Muscle layer of colon (tissue), 2 donors: ENCODE measurements around the gene KRTAP21-2.
"Not testable (repeated sequence)": the region's sequence is repeated elsewhere in the genome, so short reads cannot be mapped to it uniquely, and the experiment has no call there.

Source experiments
- H3K27ac ChIP-seq: one replicate; pipeline ENCODE4 v1.7.0; 2013; ENCODE audit warnings: low read depth, mild to moderate bottlenecking, low read length, moderate library complexity
- H3K27me3 ChIP-seq, 2 donors: one replicate each; pipeline ENCODE4 v1.7.0; 2013; ENCODE audit warnings: low read length in 2 of 2, mild to moderate bottlenecking in 2 of 2; ENCODE audit not compliant: insufficient read depth in 2 of 2, control insufficient read depth in 1 of 2
- H3K36me3 ChIP-seq: one replicate; pipeline ENCODE4 v1.7.0; 2013; ENCODE audit warnings: mild to moderate bottlenecking, low read length; ENCODE audit not compliant: insufficient read depth
- H3K4me1 ChIP-seq: one replicate; pipeline ENCODE4 v1.7.0; 2013; ENCODE audit warnings: mild to moderate bottlenecking, low read length; ENCODE audit not compliant: insufficient read depth
- H3K4me3 ChIP-seq, 2 donors: one replicate each; pipeline ENCODE4 v1.7.0; 2013; ENCODE audit warnings: low read length in 2 of 2, low read depth in 1 of 2, mild to moderate bottlenecking in 1 of 2, moderate library complexity in 1 of 2
- H3K9ac ChIP-seq: one replicate; pipeline ENCODE4 v1.7.0; 2013; ENCODE audit warnings: low read length
- H3K9me3 ChIP-seq: one replicate; pipeline ENCODE4 v1.7.0; 2013; ENCODE audit warnings: mild to moderate bottlenecking, low read length
- donor health status: abdominal sarcoma.
- donor health status: Adenocarcinoma of cecum.

The KRTAP21-2 gene

GRCh38 chr21:30747159-30747558 lies at the start of gene KRTAP21-2:
TSS of gene KRTAP21-2 (minus strand) at chr21:30747259. CDS start at chr21:30747202, 57 bp downstream.
- Histone ChIP-seq H3K27me3 (no peaks in the 10 kb centered on the region), H3K27ac (no peak within 1 kb of the TSS), H3K4me1 (no peaks in the 10 kb centered on the region), H3K9me3 (no peaks in the 10 kb centered on the region), H3K9ac (no peak within 1 kb of the TSS), H3K4me3 (no peak within 1 kb of the TSS), H3K36me3 (no peaks in the 10 kb centered on the region)

GRCh38 chr21:30793581-30794314 lies 46.7 kb upstream of the KRTAP21-2 start:
- Histone ChIP-seq H3K27ac (no peak overlapping the region), H3K4me1 (no peaks in the 10 kb centered on the region), H3K9me3 (no peaks in the 10 kb centered on the region), H3K9ac (no peak overlapping the region), H3K36me3 (no peaks in the 10 kb centered on the region), H3K27me3 (no peaks in the 10 kb centered on the region), H3K4me3 (no peak overlapping the region)

DNA sequence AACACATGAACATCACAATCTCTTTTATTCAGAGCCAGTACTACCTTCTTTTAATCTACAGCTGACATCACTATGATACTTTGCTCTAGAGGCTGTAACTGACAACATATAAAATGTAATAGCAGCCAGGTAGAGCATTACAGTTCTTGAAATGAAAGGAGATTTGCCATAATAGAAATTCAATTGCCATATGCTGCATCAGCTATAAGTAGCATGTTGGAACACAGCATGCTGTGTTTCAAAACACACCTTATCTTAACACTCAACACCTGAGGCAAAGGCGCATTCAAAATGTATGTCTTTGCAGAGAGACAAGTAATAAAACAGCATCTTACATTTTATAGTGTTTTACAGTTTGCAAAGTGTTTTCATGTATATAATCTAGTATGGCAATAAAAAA lies 32.2 kb upstream of the KRTAP21-2 start:
- Histone ChIP-seq H3K36me3 (no peaks in the 10 kb centered on the region), H3K27me3 (no peaks in the 10 kb centered on the region), H3K27ac (no peak overlapping the region), H3K9me3 (no peaks in the 10 kb centered on the region), H3K9ac (no peak overlapping the region), H3K4me1 (no peaks in the 10 kb centered on the region), H3K4me3 (no peak overlapping the region)

GRCh38 chr21:30769724-30770431 lies 22.8 kb upstream of the KRTAP21-2 start:
- Histone ChIP-seq H3K9ac (no peak overlapping the region), H3K9me3 (no peaks in the 10 kb centered on the region), H3K4me1 (no peaks in the 10 kb centered on the region), H3K36me3 (no peaks in the 10 kb centered on the region), H3K4me3 (no peak overlapping the region), H3K27me3 (no peaks in the 10 kb centered on the region), H3K27ac (no peak overlapping the region)

GRCh38 chr21:30760776-30761175 lies 13.7 kb upstream of the KRTAP21-2 start:
- Histone ChIP-seq H3K4me3 (no peak overlapping the region), H3K27me3 (no peaks in the 10 kb centered on the region), H3K9me3 (no peaks in the 10 kb centered on the region), H3K4me1 (no peaks in the 10 kb centered on the region), H3K27ac (no peak overlapping the region), H3K36me3 (no peaks in the 10 kb centered on the region), H3K9ac (no peak overlapping the region)

- H3K9me3 ChIP-seq: no peaks in the 10 kb centered on the region
- no peaks in the 10 kb centered on the region for H3K27me3 ChIP-seq
- no peaks in the 10 kb centered on the region for H3K36me3 ChIP-seq
- no peaks in the 10 kb centered on the region for H3K4me1 ChIP-seq
- no peak overlapping the region for H3K9ac ChIP-seq
- no peak overlapping the region for H3K4me3 ChIP-seq
- H3K27ac ChIP-seq: no peak overlapping the region
Observed at GRCh38 chr21:30758306-30758705, 11.2 kb upstream of the KRTAP21-2 start.

DNA sequence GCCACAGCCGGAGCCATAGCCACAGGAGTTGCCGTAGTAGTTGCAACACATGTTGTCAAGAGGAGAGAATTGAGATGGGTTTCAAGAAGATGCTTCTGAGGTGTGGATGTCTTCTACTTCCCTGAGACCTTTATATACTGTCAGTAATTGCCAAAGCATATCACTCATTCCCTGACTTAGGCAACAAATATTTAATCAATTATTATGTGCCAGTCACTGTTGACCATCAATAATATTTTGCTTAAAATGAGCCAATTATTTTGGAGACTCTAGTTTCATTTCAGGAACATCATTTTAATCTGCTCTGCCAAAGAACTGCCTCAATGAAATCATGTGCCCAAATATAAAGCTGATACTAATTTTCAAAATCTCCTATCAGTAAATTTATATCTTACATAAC lies 8.3 kb upstream of the KRTAP21-2 start, which contains the start of gene KRTAP21-1:
Gene KRTAP21-1, minus strand, starts transcription at position 101 of the 400 bp plus-strand sequence. Its CDS starts 50 bp downstream, at position 51.
- not testable (repeated sequence) for H3K9ac ChIP-seq, H3K9me3 ChIP-seq, H3K27ac ChIP-seq, H3K36me3 ChIP-seq, H3K27me3 ChIP-seq, H3K4me3 ChIP-seq, H3K4me1 ChIP-seq

DNA sequence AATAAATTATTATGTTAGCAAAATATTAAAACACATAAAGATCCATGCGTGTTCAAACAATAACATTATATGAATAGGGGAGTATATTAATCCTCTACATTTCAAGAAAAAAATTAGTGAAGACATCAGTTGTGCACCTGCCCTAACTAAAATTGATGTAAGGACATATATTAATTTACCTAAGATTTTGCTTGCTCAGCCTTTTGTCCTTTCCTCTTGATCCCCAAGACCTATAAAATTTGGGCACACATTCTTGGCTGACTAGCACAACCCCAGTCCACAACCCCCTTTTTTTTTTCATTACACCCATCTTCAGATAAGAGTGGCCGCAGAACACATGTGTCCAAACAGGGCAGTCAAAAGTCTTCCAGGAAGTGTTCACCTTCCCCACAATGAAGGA lies 6.6 kb downstream of the KRTAP21-2 start:
- no peaks in the 10 kb centered on the region for H3K4me1 ChIP-seq
- H3K27ac ChIP-seq: no peak overlapping the region
- no peaks in the 10 kb centered on the region for H3K36me3 ChIP-seq
- H3K4me3 ChIP-seq: no peak overlapping the region
- H3K9me3 ChIP-seq: no peaks in the 10 kb centered on the region
- H3K9ac ChIP-seq: no peak overlapping the region
- no peaks in the 10 kb centered on the region for H3K27me3 ChIP-seq

GRCh38 chr21:30733026-30733425 lies 14.0 kb downstream of the KRTAP21-2 start:
- no peaks in the 10 kb centered on the region for H3K9me3 ChIP-seq
- no peak overlapping the region for H3K9ac ChIP-seq
- H3K27ac ChIP-seq: no peak overlapping the region
- no peaks in the 10 kb centered on the region for H3K4me1 ChIP-seq
- H3K27me3 ChIP-seq: no peaks in the 10 kb centered on the region
- no peak overlapping the region for H3K4me3 ChIP-seq
- no peaks in the 10 kb centered on the region for H3K36me3 ChIP-seq

DNA sequence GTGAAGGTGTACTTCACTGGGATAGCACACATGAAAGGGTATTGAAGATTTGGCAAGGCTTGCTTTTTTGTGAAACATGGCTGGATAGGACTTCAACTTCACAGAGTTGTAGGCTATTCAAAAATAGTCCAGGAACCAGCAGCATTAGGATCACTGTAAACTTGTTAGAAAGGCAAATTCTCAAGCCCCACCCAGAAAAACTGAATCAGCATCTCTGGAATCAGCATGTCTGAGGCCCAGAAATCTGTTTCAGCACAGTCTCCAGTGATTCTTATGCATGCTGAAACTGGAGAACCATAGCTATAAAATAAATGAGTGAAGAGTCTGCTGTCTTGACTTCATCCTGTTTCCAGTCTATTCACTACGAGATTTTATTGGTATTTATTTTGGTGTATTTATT lies 20.3 kb downstream of the KRTAP21-2 start:
- H3K9me3 ChIP-seq: no peaks in the 10 kb centered on the region
- no peaks in the 10 kb centered on the region for H3K4me1 ChIP-seq
- no peak overlapping the region for H3K4me3 ChIP-seq

GRCh38 chr21:30719401-30719800 lies 27.7 kb downstream of the KRTAP21-2 start:
- H3K4me1 ChIP-seq: no peaks in the 10 kb centered on the region
- no peaks in the 10 kb centered on the region for H3K9me3 ChIP-seq
- no peaks in the 10 kb centered on the region for H3K27me3 ChIP-seq
- H3K9ac ChIP-seq: no peak overlapping the region
- no peak overlapping the region for H3K4me3 ChIP-seq
- no peaks in the 10 kb centered on the region for H3K36me3 ChIP-seq
- no peak overlapping the region for H3K27ac ChIP-seq

More for the DNA sequence above, 20.3 kb downstream of the KRTAP21-2 start:
- H3K27me3 ChIP-seq: no peaks in the 10 kb centered on the region
- H3K36me3 ChIP-seq: no peaks in the 10 kb centered on the region
- no peak overlapping the region for H3K9ac ChIP-seq
- no peak overlapping the region for H3K27ac ChIP-seq
